ENCODE measurements around the gene SLC16A1.

- TF ChIP-seq CTCF (conservative IDR thresholded peaks at IDR 0.05; ENCODE audit: low read length), result no peak
- TF ChIP-seq EZH2phosphoT487 (IDR thresholded peaks at IDR 0.05; ENCODE audit: borderline replicate concordance), result no peak
Measured at GRCh38 chr1:112881742-112882127, 74.3 kb downstream of the SLC16A1 start.
